Measurements from ENCODE around the gene DOCK2.

The DOCK2 gene

DNA sequence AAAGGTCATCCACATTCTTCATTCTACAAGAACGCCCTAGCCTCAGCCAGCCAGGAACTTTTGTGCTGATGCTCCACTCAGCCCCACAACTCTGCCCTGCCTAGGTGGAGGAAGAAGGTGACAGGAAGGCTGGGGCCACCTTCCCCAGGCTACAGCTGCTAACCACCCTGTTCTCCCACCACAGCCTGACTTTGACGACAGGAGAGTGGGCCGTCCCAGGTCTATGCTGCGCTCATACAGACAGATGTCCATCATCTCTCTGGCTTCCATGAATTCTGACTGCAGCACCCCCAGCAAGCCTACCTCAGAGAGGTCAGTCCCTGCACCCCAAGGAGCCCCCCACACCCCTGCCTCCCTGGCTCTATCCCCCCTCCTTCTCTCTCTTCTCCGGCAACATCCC, 440.5 kb downstream of the DOCK2 start:
- TF ChIP-seq, protein P1, sequence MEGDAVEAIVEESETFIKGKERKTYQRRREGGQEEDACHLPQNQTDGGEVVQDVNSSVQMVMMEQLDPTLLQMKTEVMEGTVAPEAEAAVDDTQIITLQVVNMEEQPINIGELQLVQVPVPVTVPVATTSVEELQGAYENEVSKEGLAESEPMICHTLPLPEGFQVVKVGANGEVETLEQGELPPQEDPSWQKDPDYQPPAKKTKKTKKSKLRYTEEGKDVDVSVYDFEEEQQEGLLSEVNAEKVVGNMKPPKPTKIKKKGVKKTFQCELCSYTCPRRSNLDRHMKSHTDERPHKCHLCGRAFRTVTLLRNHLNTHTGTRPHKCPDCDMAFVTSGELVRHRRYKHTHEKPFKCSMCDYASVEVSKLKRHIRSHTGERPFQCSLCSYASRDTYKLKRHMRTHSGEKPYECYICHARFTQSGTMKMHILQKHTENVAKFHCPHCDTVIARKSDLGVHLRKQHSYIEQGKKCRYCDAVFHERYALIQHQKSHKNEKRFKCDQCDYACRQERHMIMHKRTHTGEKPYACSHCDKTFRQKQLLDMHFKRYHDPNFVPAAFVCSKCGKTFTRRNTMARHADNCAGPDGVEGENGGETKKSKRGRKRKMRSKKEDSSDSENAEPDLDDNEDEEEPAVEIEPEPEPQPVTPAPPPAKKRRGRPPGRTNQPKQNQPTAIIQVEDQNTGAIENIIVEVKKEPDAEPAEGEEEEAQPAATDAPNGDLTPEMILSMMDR (IDR thresholded peaks at IDR 0.05), result no peak
- Mint-ChIP-seq H3K4me1 (no peaks in the 10 kb centered on the region), H3K27ac (no peak overlapping the region), H3K4me3 (no peak overlapping the region), H3K36me3 (ENCODE audit: low read depth) (no peaks in the 10 kb centered on the region), H3K27me3 (ENCODE audit: low read depth, poor library complexity) (peaks cover 35% of the 10 kb centered on the region), H3K9me3 (no peaks in the 10 kb centered on the region)
- no peak for DNase-seq

DNA sequence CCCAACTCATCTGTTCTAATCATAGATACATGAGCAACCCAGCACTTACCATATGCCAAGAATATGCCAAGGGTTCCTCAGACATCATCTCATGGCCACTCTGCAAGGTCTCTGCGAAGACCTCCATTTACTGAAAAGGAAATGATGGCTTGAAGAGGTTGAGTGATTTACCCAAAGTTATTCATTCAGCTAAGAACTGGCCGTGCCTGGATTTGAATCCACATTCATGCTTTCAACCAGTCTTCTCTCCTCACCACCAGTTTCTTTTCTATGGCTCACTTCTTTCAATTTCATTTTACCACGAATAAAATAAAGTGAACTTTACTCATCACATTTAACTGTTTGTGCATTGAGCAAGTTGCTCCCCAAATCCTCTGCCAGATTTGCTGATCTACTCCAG, 441.4 kb downstream of the DOCK2 start:
- no peak for DNase-seq
- H3K9me3 Mint-ChIP-seq, result no peaks in the 10 kb centered on the region
- TF ChIP-seq, protein P1 (IDR thresholded peaks at IDR 0.05), result no peak
- peaks cover 37% of the 10 kb centered on the region for H3K27me3 Mint-ChIP-seq (ENCODE audit: low read depth, poor library complexity)
- no peak overlapping the region for H3K27ac Mint-ChIP-seq
- no peaks in the 10 kb centered on the region for H3K36me3 Mint-ChIP-seq (ENCODE audit: low read depth)
- no peak overlapping the region for H3K4me3 Mint-ChIP-seq
- no peaks in the 10 kb centered on the region for H3K4me1 Mint-ChIP-seq

DNA sequence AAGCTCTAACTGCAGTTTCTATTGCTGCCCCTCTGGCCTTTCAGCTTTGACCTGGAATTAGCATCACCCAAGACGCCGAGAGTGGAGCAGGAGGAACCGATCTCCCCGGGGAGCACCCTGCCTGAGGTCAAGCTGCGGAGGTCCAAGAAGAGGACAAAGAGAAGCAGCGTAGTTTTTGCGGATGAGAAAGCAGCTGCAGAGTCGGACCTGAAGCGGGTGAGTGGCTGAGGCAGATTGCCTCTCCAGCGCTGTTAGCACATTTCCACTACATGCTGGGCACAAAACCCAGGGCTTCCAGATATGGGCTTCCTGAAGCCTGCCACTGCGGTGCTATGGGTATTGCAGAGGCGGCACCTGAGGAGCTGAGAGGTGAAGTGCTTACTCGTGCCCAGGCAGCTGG, 441.9 kb downstream of the DOCK2 start:
- H3K27me3 Mint-ChIP-seq (ENCODE audit: low read depth, poor library complexity), result peaks cover 35% of the 10 kb centered on the region
- TF ChIP-seq, protein P1 (IDR thresholded peaks at IDR 0.05), result no peak
- no peaks in the 10 kb centered on the region for H3K36me3 Mint-ChIP-seq (ENCODE audit: low read depth)

DNA sequence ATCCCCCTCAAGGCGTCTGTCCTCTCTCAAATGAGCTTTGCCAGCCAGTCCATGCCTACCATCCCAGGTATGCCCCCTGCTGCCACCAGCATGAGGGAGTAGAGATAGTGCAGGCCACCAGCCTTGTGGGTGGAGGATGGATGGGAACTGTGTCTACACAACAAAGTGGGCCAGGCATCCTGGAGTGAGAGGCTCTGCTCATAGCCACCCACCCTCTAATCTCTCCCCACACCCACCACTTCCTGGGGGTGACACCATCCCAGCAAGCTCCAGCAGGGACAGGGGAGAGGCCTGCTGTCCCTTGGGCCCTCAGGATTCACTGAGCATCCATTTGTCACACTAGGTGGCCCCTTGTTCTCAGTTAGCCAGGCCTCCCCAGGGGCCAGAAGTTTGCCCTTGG, 443.1 kb downstream of the DOCK2 start:
- Mint-ChIP-seq H3K9me3 (no peaks in the 10 kb centered on the region), H3K4me1 (no peaks in the 10 kb centered on the region), H3K27ac (no peak overlapping the region), H3K4me3 (no peak overlapping the region), H3K27me3 (ENCODE audit: low read depth, poor library complexity) (peaks cover 28% of the 10 kb centered on the region), H3K36me3 (ENCODE audit: low read depth) (no peaks in the 10 kb centered on the region)
- DNase-seq, result no peak
- TF ChIP-seq, protein P1 (IDR thresholded peaks at IDR 0.05), result no peak

More for the DNA sequence above, 441.9 kb downstream of the DOCK2 start:
- DNase-seq, result no peak
- Mint-ChIP-seq H3K9me3 (no peaks in the 10 kb centered on the region), H3K4me1 (no peaks in the 10 kb centered on the region), H3K27ac (no peak overlapping the region), H3K4me3 (no peak overlapping the region)

DNA sequence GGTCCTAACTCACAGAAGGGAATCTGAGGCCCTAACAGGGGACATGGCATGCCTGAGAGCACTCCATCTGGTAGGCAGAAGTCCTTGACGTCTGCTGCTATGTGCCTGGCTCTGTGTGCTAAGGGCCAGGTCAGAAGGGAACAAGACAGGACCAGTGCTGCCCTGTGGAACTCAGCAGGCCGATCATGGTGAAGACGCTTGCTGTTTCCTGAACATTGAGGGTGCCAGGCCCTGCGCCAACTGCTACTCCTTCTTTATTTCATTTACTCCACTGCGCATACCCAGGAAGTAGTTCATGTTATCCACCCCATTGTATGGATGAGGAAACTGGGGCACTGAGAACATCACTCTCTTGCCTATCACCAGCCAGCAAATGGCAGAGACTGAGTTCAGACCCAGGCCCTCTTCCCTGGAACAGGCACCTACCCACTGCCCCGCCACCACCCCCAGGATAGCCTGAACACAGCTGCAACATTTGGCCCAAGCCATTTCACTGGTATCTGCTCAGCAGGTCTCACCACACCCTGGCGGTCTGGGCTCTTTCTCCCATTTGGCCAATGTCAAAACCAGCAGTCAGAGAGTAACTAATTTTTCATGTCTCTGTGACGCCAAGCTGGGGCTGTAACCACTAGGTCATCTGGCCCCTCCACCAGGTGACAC, 443.8 kb downstream of the DOCK2 start:
- Mint-ChIP-seq H3K4me3 (no peak overlapping the region), H3K4me1 (no peaks in the 10 kb centered on the region), H3K36me3 (ENCODE audit: low read depth) (no peaks in the 10 kb centered on the region), H3K27me3 (ENCODE audit: low read depth, poor library complexity) (peaks cover 23% of the 10 kb centered on the region), H3K9me3 (no peaks in the 10 kb centered on the region), H3K27ac (no peak overlapping the region)
- TF ChIP-seq, protein P1 (IDR thresholded peaks at IDR 0.05), result no peak
- no peak for DNase-seq

DNA sequence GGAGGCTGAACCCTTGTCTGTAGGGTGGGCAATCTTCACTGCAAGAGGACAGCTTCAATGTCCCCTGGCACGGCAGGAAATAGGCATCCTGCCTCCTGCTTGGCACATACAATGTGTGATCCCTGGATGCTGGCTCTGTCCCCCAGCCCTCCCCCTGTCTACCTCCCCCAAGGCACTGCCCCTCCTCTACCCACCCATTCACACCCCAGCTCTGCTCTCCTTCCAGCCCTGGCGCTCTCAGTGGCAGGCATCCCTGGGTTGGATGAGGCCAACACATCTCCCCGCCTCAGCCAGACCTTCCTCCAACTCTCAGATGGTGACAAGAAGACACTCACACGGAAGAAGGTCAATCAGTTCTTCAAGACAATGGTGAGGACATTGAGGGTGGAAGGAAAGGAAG, 444.5 kb downstream of the DOCK2 start:
- Mint-ChIP-seq H3K4me1 (no peaks in the 10 kb centered on the region), H3K27me3 (ENCODE audit: low read depth, poor library complexity) (peaks cover 23% of the 10 kb centered on the region), H3K4me3 (no peak overlapping the region), H3K9me3 (no peaks in the 10 kb centered on the region), H3K27ac (no peak overlapping the region), H3K36me3 (ENCODE audit: low read depth) (no peaks in the 10 kb centered on the region)
- no peak for DNase-seq
- TF ChIP-seq, protein P1 (IDR thresholded peaks at IDR 0.05), result no peak

Data from nephron progenitor cell (in vitro differentiated cells).